NCI-H1048 (cell line): Measurements from ENCODE around the gene HPCAL1.

Source experiments
- DNase-seq: peaks from one replicate; lab custom pipeline; 2025; lab: John Stamatoyannopoulos, UW

HPCAL1 gene

DNA sequence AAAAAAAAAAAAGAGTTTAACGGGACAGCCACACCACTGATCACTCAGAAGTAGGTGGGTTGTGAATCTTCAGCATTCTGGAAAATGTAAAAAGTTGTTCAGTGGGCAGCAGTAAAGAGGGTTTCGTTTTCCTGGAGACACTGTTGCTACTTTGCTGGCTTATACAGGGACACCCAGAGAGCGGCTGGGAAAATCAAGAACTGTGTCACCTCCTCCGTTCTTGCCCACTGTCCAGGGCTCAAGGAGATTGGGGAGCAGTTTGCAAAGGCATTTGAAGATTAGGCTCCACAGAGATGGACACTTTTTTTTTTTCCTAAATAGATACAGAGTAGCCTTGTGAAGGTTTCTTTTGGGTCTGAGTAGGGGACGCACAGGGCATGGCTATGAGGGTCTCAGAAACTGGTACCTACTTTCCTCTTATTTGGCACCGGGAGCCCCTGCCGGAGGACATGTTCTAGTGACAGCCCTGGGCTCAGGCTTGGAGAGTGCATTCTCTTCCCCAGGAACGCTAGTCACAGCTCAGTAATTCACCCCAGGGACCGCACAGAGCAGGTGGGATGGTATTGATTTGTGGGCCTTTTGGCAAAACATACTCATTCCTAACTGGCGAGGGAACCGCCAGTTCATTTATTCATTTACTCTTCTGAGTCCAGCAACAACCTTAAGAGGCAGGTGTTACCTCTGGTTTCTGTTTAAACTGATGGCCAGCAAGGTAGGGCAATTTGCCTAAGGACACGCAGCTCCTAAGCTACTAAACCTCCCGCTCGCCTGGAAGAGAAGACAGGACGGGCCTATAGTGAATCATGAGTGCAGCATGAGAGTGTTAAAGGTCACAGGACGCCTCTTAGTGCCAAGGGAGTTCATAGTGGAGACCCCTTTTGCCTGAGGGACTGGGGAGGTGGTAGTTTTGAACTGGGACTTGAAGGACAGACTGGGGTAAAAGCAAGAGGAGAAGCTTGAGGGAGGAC lies 53.1 kb downstream of the HPCAL1 start:
- no peak for DNase-seq

DNA sequence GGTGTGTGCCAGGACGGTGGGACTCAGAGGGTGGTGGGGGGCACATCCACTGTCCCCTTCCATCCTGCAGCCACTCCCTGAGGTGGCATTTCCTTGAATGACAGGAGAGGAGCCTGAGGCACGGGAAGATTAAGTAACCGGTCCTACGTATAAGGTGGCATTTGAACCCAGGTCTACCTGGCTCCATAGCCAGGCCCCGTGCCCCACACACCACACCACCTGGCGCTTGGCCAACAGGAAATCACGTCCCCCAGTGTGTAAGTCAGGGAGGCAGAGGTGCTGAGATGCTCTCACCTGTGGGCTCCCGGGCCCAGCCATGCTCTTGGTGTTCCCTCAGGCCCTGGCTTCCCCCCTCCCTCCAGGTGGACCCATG lies 53.7 kb downstream of the HPCAL1 start:
- DNase-seq: no peak

DNA sequence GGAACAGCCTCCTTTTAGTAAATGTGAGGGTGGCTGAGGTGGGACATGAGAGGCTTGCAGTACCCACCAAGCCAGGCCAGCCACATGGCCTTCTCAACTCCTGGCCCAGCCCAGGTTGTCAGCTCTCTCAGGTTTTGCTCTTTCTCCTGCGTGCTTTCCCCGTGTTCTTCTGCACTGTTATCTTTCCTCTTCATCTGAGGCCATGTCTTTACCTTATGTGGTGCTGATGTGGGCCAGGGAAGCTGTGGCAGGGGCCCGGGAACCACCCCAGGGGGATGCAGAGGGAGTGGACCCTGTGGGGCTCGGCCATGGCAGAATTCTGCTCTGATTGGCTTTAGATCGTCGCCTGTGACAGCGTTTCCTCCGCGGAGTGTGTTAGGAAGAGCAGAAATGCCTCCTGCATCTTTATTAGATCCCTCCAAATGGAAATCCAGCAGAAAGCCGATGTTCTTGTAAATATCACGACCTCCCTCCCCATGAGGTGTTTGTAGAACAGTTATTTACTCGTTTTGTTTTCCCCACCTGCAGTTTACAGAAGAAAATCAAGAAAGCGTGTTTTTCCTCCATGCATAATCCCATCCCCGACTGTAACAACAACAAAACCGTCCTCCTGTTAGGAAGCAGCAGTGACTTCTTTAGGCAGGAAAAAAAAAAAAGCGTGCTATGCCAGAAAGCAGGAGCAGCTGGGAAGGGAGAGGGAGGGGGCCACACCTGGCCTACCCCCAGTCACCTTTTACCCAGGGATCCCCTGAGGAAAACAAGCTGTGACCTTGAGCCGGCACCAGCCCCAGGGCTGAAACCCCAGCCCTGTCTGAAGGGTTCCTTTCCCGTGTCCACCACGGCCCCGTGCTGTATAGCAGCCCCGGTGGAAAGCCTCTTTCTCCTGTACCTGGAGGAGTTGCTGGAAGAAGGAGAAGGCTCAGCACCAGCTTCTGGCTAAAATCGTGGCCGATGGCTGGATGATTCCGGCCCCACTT lies 54.8 kb downstream of the HPCAL1 start:
- no peak for DNase-seq

DNA sequence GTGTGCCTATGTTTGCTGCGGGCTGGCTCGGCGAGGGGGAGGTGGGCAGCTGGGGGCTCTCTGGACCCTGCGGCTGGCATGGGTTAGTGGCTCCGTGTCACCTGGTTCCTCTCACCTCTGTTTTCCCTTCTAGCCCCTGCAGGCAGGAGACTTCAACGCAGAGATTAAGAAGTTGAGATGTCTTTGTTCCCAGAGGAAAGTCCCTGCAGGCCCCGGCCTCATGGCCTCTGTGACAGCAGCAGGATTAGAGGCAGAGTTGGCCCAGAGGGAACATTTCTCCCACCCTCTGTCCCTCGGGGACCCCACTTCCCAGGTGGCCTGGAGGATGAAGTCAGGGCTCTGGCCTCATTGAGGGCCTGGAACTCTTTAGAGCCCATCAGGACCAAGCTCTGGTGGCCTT lies 56.5 kb downstream of the HPCAL1 start:
- no peak for DNase-seq

DNA sequence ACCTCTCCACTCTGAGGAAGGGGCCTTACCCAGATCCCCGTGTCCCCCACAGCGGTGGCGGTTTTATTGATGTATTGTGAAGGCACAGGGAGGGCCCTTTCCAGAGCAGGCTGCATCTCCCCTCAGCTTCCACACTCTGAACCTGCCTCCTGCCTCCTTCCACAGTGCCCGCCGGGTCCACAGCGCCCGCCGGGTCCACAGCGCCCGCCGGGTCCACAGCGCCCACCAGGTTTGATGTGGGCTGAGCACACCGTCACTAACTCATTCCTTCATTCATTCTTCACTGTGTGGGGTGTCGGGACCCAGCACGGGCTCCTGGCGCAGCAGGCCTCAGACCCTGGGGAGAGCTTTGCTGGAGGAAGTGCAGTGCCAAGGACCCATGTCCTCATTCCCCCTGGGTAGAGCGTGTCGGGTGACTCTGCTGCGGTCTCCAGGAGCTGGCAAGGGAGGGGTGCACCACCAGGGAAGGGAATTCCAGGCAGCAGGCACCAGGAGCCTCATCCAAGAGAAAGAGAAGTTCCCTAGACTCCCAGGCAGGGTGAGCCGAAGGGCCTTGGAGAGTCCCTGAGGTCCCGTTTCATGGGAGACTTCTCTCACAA lies 57.1 kb downstream of the HPCAL1 start:
- DNase-seq: no peak

DNA sequence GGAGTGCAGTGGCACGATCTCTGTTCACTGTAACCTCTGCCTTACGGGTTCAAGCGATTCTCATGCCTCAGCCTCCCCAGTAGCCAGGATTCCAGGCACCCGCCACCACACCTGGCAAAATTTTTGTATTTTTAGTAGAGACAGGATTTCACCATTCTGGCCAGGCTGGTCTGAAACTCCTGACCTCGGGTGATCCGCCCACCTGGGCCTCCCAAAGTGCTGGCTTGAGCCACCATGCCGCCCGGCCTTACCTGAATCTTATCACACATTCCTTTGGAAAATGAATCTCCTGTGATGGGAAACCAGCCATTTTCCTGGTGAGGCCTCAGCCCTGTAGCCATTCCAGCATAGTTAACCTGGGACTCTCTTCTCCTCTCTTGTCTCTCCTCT lies 57.8 kb downstream of the HPCAL1 start:
- DNase-seq: no peak

DNA sequence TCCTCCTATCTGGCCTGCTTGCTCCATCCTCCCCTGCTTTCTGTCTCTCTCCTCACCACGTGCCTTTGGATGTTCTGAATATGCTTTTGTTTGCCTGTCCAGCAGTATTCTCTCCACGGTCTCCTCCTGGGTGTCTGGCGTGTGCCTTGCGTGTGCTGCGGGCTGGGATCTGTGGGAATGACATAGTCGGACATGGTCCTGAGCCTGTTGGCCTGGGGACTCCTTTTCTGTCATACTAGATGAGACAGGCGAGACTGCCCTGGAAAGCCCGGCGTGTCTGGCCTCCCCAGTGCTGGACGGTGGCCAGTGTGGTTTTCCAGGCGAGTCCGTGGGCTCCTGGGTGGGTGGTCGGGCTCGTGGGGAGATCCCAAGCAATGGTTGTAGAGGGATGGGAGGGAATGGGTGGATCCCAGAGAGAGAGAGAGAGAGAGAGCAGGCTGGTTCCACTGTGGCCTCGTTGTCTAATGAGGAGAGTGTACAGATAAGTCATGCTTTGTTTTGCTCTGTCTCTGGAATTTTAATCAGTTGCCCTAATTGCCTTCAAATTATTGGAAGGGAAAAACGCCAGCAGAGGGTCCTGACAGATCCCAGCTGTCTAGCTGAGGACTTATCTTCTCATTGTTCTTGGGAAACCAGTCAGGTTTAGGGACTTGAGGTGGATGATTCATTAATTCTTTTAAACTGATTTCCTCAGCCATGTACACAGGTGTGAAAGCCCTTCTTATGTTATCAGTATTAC lies 58.3 kb downstream of the HPCAL1 start:
- DNase-seq: no peak

DNA sequence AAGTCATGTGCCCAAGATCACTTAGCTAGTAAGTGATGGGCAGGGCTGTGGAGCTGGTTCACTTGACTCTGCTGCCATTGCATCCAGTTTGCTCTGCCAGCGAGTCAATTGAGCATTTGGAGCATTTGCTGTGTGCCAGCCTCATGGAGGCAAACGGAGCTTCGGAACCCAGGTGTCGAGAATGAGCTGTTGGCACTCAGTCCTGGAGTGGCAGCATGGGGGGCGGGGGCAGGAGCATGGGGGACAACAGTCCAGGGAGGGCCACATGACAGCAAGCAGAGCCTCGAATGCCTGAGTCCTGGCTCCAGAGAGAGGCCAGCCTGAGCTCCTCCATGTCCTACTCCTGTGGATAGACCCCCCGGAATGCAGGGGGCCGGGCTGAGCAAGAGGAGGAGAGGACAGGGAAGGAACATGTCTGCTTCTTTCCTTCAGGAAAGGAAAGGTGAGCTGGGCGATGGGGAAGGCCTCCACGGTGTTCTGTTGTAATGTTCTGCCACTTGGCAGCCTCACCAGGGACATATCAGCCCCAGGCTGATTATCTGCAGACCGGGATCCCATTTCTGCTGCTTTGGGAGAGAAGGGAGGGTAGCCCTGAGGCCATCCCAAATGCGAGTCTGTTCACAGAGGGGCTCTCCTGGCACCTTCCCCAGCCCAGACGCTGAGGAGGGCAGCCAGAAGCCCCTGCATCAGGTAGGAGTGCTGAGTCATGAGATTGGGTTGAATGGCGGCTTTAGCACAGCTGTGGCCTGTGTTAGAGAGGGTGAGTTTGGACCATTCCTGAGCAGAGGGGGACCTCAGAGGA lies 59.6 kb downstream of the HPCAL1 start:
- no peak for DNase-seq

DNA sequence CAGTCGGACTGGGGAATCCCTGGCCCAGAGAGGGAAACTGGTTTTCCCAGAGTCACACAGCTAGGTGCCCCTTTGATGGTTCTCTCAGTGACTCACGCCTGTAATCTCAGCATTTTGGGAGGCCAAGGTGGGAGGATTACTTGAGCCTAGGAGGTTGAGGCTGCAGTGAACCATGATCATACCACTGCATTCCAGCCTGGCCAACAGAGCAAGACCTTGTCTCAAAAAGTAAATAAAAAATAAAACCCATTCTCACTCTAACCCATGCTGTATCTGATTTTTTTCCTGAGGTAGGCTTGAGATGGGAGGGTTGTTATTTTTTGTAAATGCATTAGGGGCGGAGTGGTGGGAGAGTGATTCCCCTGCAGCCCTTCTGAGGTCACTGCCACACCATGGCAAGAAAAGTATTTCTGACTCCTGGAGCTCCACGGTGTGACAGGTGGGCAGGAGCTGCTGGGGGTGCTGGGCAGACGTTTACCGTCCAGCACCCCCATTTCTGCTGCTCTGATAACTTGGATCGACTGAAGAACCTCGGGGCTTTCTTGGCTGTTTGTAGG lies 60.3 kb downstream of the HPCAL1 start:
- DNase-seq: no peak

DNA sequence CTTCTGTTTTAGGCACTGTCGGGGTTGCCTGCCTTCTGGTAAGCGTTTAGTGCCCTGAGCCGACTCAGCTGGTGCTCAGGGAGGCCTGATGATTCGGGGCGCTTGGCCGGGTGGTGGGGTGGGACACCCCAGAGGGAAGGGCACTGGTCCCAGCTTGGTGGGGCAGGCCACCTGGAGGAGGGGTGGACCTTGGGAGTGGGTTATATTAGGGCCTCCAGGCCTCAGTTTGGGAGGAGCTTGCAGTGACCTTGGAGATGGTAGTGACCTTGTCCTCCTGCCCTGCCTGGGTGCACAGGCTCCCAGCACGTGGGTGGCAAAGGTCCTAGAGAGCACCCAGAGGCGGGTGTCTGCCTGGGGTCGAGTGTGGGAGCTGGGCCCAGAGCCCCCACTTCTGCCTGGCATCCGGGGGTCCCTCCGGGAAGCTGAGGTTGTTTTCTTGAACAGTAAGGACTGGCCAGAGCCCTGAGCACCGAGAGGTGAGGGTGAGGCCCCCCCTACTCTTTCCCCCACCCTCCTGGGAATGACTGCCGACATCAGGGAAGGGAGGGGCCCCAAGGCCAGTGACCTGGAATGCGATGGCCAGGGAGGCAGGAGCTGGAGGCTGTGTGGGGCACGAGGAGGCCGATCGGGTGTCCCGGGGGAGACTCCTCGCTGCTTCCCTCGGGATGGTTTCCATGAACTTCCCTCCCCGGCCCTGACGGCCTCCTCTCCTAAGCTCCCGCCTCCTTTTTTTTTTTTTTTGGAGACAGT lies 61.3 kb downstream of the HPCAL1 start:
- no peak for DNase-seq

DNA sequence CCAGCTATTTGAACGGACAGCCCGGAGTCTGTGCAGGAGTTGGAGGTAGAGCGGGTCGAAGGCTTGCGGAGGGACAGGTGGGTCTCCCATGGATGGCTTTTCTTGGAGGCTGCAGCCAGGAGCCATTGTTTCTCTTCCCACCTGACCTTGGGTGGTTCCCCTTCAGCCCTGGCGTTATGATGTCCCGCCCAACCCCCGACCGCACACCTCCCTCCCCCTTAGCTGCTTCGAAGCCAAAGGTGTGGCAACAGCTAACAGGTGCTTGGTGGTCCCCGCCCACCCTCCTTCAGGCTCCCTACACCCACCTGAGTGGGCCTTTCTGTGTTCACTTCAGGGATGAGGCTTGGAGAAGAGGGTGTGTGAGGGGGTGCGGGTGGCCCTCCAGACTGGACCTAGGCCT lies 62.7 kb downstream of the HPCAL1 start:
- no peak for DNase-seq

DNA sequence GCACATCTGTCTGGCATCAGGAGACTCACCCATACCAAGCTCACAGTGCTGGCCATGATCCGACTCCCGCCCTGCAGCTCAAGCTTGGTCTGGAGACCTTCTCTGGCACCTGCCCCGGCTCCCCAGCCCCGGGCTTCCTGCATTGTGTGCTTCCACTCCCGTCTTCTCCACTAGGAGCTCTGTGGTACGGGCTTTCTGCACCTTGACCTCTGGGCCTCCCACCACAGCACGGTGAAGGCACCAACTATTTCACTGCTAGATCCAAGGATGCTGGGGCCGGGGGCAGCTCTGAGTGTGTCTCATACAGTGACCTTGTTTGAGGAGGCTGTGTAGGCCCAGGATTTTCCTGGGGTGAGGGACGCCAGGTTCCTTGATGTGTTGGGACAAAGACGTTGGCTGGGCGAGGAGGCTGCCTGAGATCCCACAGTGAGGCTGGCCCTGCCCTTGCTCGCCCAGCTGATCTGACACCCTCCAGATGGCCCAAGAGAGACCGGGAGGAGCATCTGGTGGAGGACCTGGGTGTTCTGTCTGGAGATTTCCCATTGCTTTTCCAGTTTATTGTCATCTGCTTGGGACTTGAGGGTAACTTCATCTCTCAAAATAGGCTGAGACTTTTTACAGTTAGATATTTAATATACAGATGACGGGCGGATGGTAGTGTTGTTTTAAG lies 64.0 kb downstream of the HPCAL1 start:
- DNase-seq: no peak

DNA sequence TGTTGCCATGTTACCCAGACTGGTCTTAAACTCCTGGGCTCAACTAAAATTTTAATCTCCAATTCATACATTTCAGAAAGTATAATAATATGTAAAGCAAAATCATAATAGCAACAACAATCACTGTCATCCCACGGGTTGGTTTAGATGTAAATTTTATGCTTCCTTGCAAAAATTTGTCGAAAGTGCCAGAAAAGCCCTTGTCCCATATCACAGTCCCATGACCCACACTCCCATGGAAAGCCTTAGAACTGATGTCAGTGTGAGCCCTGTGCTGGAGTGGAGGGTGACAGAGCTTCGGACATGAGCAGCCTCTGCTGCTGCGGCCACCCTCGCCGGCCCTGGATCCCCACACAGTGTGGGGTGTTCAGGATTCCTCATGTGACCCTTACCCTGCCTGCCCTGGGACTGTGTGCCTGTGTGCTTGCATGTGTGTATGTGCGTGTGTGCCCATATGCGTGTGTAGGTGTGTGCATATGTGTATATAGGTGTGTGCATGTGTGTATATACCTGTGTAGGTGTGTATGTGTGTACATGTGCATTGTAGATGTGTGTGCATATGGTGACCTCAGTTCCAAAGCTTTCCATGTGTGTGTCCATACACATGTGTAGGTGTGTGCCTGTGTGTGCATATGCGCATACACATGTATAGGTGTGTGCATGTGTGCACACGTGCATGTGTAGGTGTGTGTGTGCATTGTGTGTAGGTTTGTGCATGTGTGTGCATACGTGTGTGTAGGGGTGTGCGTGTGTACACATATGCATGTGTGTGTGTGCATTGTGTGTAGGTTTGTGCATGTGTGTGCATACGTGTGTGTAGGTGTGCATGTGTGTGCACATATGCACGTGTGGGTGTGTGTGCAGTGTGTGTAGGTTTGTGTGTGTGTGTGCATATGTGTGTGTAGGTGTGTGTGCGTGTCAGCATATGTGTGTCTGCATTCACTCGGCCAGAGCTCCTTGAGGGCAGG lies 65.1 kb downstream of the HPCAL1 start:
- no peak for DNase-seq

DNA sequence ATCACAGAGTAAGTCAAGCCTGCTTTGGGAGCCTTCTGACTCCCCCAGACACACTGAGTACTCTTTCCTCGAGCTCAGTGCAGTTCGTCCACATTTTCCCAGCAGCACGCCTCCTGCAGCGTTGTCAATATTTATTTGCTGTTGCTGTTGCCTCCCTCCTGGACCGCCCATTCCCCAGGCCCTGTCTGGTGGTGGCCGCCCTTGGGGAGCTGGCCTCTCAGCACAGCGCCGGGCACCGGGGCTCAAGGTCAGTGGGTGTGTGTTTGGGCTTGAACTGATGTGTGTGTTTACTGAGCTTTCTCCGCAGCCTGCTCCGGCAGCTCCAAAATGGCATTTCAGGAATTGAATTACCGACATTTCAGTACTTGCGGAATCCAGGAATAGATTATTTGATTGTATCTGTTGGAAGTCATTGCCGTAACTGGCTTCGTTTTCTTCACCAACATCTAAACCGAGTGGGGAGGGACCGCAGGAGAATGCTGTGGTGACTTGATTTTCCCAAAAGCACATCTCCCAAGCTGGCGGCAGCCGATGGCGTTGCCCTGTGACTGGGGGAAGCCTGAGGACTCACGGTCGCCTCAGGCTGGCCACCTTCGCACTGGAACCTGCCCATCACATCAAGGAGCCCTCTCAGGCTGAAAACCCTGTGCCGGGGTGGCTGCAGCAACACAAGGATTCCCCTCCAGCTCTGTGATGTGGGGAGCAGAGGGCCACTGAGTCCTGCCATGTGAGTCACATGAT lies 66.0 kb downstream of the HPCAL1 start:
- no peak for DNase-seq

DNA sequence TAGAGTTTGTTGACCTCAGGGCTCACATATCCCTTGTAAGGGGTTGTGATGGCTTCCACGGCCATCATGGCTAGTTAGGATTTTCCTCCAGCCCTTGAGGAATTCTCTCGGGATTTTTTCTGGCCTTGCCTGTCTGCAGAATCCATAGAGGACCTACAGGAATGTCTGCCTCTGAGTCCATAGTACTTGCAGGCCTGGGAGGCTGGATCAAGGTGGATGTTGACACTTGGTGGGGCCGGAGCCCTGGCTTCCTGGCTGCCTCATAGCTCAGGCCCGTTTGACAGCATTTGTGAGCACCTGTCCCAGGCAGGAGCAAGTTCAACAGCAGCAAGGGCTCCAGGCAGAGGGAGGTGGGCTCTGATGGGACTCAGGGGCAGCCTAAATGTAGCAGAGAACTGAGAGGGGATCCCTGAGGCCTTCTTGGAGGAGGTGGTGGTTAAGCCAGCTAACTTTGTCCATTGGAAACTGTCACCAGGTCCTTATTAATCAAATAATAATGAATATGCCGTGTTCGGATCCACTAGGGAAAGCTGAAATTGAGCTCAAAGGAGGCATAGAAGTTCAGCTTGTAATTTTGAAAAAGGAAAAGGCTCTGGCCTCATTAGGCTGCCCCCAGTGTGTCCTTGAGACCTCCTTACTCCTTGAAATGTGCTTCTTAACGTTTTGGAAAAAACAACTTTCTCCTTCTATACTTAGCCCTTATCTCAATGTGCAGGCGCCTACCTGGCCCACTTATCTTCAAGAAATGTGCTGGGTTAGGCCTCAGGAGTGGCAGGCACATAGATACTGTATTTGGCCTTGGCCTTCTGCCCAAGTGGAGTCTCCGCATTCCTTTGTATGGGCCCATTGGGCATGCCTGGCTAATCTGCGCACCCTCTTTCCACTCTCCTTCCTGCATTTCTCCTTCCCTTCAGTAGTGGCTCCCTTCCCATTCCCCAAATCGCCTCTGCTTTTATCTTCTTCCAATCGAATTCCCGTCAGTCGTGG lies 66.9 kb downstream of the HPCAL1 start:
- DNase-seq: no peak

DNA sequence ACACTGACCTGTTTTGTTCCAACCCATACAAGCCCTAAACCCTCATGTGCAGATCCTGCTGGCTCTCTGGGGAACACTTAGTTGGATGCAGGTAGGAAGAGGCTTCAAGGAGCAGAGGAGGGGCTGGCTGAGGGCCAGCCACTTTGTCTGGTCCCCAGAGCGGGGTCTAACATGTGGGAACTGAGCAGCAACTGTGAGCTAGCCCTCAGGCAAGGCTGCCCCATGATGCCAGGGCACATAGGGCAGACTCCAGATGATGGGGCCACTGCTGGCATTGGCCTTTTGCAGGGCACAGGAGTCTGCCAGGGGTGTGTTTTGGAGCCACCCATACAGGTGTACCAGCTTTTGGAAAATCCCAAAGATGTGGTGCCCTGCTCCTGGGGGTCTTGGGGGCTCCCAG lies 67.7 kb downstream of the HPCAL1 start:
- DNase-seq: no peak
